Adrenal gland (tissue), 12 donors: Measurements from ENCODE around the gene CLC. TPM values are rescaled to one million over a fixed set of nuclear protein-coding genes. Genes with fewer than 3 reads are reported as not detected.

Experiments used
- DNase-seq, 7 donors: peaks; one replicate each; pipeline ENCODE4 v3.0.0-alpha.2; 2019 to 2020
- H3K27ac ChIP-seq, 5 donors: fragments of 200-600 bp; sonication (generic) in 4 of 5; 1 replicate in 3 of 5; 2 replicates in 2 of 5; pipeline versions ENCODE4 v1.5.1 to v1.8.0; 2016 to 2020; ENCODE audit warnings: mild to moderate bottlenecking in 1 of 5
- H3K27me3 ChIP-seq: fragments of 200-600 bp; 2 replicates; pipeline ENCODE4 v1.8.0; 2021
- H3K36me3 ChIP-seq, 2 donors: fragments of 200-600 bp; replicated peaks in 1 of 2; 1 replicate in 1 of 2; 2 replicates in 1 of 2; pipeline versions ENCODE4 v1.5.1 to v1.8.0; 2018 to 2022
- H3K4me1 ChIP-seq, 2 donors: fragments of 200-600 bp; replicated peaks in 1 of 2; 1 replicate in 1 of 2; 2 replicates in 1 of 2; pipeline versions ENCODE4 v1.5.1 to v1.8.0; 2018 to 2021
- H3K4me3 ChIP-seq, 4 donors: fragments of 200-600 bp; sonication (generic) in 3 of 4; one replicate each; pipeline ENCODE4 v1.5.1; 2016 to 2018
- H3K9me3 ChIP-seq, 3 donors: fragments of 200-600 bp; sonication (generic) in 1 of 3; replicated peaks in 1 of 3; 1 replicate in 2 of 3; 2 replicates in 1 of 3; pipeline versions ENCODE4 v1.5.1 to v1.8.0; 2016 to 2021
- CTCF ChIP-seq, 6 experiments: fragments of 450-650 bp in 4 of 6; fragments of 200-600 bp in 2 of 6; sonication (generic) in 1 of 6; IDR thresholded peaks; 1 replicate in 5 of 6; 2 replicates in 1 of 6; pipeline versions ENCODE4 v1.5.1 to v1.8.0; 2016 to 2021; ENCODE audit warnings: antibody characterized with exemption in 6 of 6, mild to moderate bottlenecking in 2 of 6, moderate library complexity in 1 of 6
- POLR2A ChIP-seq, 2 donors: fragments of 450-650 bp; IDR thresholded peaks; one replicate each; pipeline ENCODE4 v1.6.1; 2017; ENCODE audit warnings: antibody characterized with exemption in 2 of 2, mild to moderate bottlenecking in 2 of 2, moderate library complexity in 1 of 2
- WGBS, 4 donors: extraction: QIAGEN DNeasy Blood & Tissue Kit in 2 of 4; methylation state at CpG; one replicate each; pipeline versions ENCODE4 v1.1.5 to v1.1.7; 2013 to 2017; 5-methylcytosine and 5-hydroxymethylcytosine counted together
- intact Hi-C, 2 donors: fragments of 100-400 bp; cut with DNase I; formaldehyde crosslinking; loops; one replicate each; pipeline versions ENCODE4 v1.14.1 to v1.15.0; 2022 to 2023
- polyA plus RNA-seq, 3 donors: library from polyadenylated mRNA; stranded (reverse); fragments of 200-250 nt in 2 of 3; fragments of 350-450 nt in 1 of 3; fragmentation: Illumina TruSeq in 1 of 3; extraction: RNeasy Lipid Tissue Mini Kit (QIAGEN cat#74804) in 1 of 3; gene quantifications; one replicate each; pipeline ENCODE4 v1.2.3, GENCODE V29; 2013 to 2014
- total RNA-seq, 9 donors: library from RNA; depleted of rRNA in 4 of 9; stranded (reverse); fragments of >200 nt in 4 of 9; fragments of 120-200 nt in 1 of 9; fragmentation: NEBNext Ultra II Directional in 1 of 9; extraction: Animal tissue kit (Norgen Biotek cat#: 25700) in 1 of 9; gene quantifications; one replicate each; pipeline versions ENCODE4 v1.1.0 to v1.2.4, GENCODE V29; 2013 to 2023
- donor health status: healthy with polysubstance abuse.
- donor health status: Bipolar disorder and iron deficiency.
- donor health status: DM: yes; HTN: yes; CAD: no.
- donor health status: DM: no; HTN: no; CAD: no.
- donor health status: DM: no; HTN: no; CAD: no.
- donor health status: DM: yes; HTN: yes; CAD: no.

CLC gene
- total and polyA plus RNA-seq, 12 donors, result 0.66 to 3.7 TPM; not detected in 10

- H3K9me3 ChIP-seq, result no peaks in the 10 kb centered on the region
- H3K27me3 ChIP-seq, result peaks cover 4% of the 10 kb centered on the region
- intact Hi-C loops, result no loop called here
- 16 to 42% (median 38%) methylated on average over 3 of the region's 3 CpGs for WGBS, 4 donors
- no peaks in the 10 kb centered on the region for H3K36me3 ChIP-seq
- H3K4me3 ChIP-seq, result no peak overlapping the region
- H3K4me1 ChIP-seq, result no peaks in the 10 kb centered on the region
- no peak overlapping the region for H3K27ac ChIP-seq
- DNase-seq, result no peak
- no peak for TF ChIP-seq CTCF (IDR thresholded peaks at IDR 0.05)
- no peak for TF ChIP-seq POLR2A (IDR thresholded peaks at IDR 0.05)
Observed at GRCh38 chr19:39738814-39739213, 985 bp upstream of the CLC start.

GRCh38 chr19:39737351-39737750 lies 478 bp downstream of the CLC start:
- 58 to 88% (median 71%) methylated on average over 2 to 3 of the region's 3 CpGs for WGBS, 4 donors
- no peak for TF ChIP-seq POLR2A (IDR thresholded peaks at IDR 0.05)
- TF ChIP-seq CTCF (IDR thresholded peaks at IDR 0.05), result no peak
- H3K4me3 ChIP-seq, result no peak overlapping the region
- no peaks in the 10 kb centered on the region for H3K9me3 ChIP-seq
- H3K27me3 ChIP-seq, result no peaks in the 10 kb centered on the region
- H3K4me1 ChIP-seq, result no peaks in the 10 kb centered on the region
- DNase-seq, result no peak
- H3K36me3 ChIP-seq, result no peaks in the 10 kb centered on the region
- intact Hi-C loops, result no loop called here
- no peak overlapping the region for H3K27ac ChIP-seq

- H3K27me3 ChIP-seq, result no peaks in the 10 kb centered on the region
- H3K9me3 ChIP-seq, result no peaks in the 10 kb centered on the region
- no peak overlapping the region for H3K27ac ChIP-seq
- H3K36me3 ChIP-seq, result no peaks in the 10 kb centered on the region
- WGBS, 4 donors, result 59 to 70% (median 67%) methylated on average over 5 of the region's 5 CpGs
- TF ChIP-seq CTCF (IDR thresholded peaks at IDR 0.05), result no peak
- TF ChIP-seq POLR2A (IDR thresholded peaks at IDR 0.05), result no peak
- no peak overlapping the region for H3K4me3 ChIP-seq
- H3K4me1 ChIP-seq, result no peaks in the 10 kb centered on the region
- DNase-seq, result no peak
- intact Hi-C loops, result no loop called here
Observed at GRCh38 chr19:39736088-39736487, 1.7 kb downstream of the CLC start.

GRCh38 chr19:39735688-39736087 lies 2.1 kb downstream of the CLC start:
- Histone ChIP-seq H3K4me3 (no peak overlapping the region), H3K36me3 (no peaks in the 10 kb centered on the region), H3K9me3 (no peaks in the 10 kb centered on the region), H3K4me1 (no peaks in the 10 kb centered on the region), H3K27me3 (no peaks in the 10 kb centered on the region), H3K27ac (no peak overlapping the region)
- intact Hi-C loops, result no loop called here
- no peak for DNase-seq
- TF ChIP-seq CTCF (IDR thresholded peaks at IDR 0.05) (no peak), POLR2A (IDR thresholded peaks at IDR 0.05) (no peak)
- 38 to 69% (median 61%) methylated on average over 3 of the region's 3 CpGs for WGBS, 4 donors
